GM12874 (cell line): ENCODE data around the gene KDM6A.

Experiments
- TF ChIP-seq, protein P1 (sequence below): IDR thresholded peaks from 2 replicates; pipeline ENCODE4 v1.5.1; 2011; ENCODE audit warnings: low read depth, mild to moderate bottlenecking, control low read depth, low read length, moderate library complexity; ENCODE audit not compliant: insufficient read depth

KDM6A gene

DNA sequence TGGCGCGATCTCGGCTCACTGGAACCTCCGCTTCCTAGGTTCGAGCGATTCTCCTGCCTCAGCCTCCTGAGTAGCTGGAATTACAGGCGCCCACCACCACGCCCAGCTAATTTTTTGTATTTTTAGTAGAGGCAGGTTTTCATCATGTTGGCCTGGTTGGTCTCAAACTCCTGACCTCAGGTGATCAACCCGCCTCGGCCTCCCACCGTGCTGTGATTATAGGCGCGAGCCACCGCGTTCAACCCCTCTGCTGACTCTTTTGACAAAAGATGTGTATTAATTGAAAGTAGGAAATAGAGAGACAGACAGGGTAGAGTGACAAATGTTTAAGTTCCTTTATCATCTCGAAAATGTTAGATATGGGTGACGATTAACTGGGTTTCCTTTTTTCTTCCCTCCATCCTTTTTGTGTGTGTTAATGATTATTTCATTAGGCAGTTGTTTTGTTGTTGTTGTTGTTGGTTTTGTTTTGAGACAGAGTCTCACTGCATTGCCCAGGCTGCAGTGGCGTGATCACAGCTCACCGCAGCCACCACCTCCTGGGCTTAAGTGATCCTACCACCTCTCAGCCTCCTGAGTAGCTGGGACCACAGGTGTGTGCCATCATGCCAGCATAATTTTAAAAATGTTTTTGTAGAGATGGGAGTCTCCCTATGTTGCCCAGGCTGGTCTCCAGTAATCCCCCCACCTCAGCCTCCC lies 79.5 kb downstream of the KDM6A start:
- TF ChIP-seq, protein P1, sequence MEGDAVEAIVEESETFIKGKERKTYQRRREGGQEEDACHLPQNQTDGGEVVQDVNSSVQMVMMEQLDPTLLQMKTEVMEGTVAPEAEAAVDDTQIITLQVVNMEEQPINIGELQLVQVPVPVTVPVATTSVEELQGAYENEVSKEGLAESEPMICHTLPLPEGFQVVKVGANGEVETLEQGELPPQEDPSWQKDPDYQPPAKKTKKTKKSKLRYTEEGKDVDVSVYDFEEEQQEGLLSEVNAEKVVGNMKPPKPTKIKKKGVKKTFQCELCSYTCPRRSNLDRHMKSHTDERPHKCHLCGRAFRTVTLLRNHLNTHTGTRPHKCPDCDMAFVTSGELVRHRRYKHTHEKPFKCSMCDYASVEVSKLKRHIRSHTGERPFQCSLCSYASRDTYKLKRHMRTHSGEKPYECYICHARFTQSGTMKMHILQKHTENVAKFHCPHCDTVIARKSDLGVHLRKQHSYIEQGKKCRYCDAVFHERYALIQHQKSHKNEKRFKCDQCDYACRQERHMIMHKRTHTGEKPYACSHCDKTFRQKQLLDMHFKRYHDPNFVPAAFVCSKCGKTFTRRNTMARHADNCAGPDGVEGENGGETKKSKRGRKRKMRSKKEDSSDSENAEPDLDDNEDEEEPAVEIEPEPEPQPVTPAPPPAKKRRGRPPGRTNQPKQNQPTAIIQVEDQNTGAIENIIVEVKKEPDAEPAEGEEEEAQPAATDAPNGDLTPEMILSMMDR = no peak

DNA sequence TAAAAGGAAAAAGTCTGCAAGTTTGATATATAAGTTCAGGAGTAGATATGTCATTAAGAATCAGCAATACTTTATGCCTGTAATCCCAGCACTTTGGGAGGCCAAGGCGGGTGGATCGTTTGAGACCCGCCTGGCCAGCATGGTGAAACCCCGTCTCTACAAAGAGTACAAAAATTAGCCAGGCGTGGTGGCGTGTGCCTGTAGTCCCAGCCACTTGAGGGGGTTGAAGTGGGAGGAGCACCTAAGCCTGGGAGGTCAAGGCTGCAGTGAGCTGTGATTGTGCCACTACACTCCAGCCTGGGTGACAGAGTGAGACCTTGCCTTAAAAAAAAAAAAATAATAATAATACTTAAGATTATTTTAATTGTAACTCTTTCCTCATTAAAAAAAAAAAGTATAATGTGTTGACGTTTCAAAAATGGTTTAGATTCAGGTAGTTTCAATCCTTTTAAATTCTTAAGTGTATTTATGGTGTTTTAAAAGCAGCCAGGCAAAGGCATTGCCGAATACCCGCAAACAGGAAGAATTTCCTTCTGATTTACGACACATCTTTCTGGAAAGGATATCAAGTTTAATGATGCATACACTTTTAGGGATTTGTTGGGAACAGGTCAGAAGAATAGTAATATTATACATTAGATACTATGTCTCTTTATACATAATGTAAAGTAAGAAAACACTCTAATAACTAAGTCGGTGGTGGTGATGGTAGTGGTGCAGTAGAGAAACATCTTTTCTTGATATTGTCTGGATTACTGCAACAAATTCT lies 80.9 kb downstream of the KDM6A start:
- TF ChIP-seq, protein P1 = no peak

DNA sequence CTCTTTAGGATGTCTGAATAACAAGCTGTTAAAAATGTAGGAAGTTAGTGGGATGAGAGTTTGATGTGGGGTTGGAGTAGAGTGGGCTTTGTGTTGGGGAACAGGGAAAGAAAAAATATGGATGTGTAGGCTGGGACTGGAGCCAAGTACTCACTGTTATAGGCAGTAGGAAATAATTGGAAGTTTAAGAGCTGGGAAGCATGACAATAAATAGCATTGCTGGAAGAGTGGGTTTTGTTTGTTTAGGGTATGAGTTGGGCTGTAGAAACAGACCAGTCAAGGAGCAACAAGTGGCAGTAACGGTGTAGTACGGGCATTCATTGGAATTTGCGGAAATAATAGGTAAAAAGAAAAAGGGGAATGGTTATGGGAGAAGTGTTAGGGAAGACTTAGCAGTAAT lies 81.6 kb downstream of the KDM6A start:
- TF ChIP-seq, protein P1 = no peak

- TF ChIP-seq, protein P1 = no peak
Measured at GRCh38 chrX:44957848-44958247, 84.9 kb downstream of the KDM6A start.

DNA sequence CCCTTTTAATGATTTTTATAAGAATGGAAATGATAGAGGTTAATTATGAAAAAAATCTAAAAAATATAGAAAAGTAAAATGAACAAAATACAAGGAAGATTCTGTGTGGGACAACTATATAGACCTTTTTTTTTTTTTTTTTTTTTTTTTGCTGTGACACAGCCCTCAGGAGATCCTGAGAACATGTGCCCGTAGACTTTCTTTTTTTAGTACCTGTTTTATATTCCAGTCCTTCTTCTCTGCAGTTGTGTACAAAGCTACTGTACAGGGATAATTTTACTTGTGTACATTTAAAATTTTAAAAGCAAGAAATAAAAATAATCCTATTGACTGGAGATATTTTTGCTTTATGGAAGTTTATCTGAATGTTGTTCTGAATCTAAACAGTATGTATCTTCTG lies 85.5 kb downstream of the KDM6A start:
- TF ChIP-seq, protein P1 = no peak

DNA sequence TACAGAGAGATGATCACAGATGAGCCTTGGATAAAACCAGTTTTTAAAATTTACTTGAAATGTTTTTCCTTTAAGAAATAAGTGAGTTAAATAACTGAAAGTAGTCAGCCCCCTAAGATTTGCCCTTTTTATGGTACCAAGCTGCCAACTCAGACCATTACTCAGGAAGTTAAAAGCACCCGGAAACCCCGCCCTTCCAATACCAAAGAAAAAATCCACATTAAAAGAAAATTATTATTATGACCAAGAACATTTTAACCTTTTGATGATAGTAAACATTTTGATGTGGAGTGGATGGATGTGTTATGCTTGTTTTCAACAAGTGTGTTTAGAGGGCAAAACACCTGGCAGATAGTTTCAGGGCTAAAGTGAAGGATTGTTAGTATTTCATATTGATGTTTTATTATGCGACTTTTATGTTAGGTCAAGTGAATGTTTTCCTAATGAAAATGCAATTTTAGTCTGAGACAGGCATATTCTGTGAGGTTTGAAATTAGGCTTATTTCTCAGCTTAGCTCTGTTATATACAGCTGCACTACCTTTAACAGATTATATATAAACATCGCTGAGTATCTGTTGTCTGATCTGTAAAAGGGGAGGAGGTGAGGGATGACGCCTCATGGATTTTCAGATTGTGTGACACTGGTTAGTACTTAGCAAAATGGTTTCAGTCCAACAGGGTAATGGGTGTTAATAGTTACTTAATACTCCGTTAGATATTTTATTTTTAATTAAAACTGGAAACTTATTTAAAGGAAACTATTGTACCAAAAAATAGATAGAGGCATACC lies 89.0 kb downstream of the KDM6A start:
- TF ChIP-seq, protein P1 = no peak

GRCh38 chrX:44962944-44963343 lies 90.0 kb downstream of the KDM6A start:
- TF ChIP-seq, protein P1 = no peak
